Gastrocnemius medialis (tissue), 4 donors: ENCODE results near the gene ERC2.

Experiments used
- CTCF ChIP-seq, 5 experiments: fragments of 450-650 bp in 3 of 5; fragments of 200-600 bp in 2 of 5; sonication (generic) in 2 of 5; IDR thresholded peaks in 4 of 5; conservative IDR thresholded peaks in 1 of 5; 1 replicate in 4 of 5; 2 replicates in 1 of 5; pipeline ENCODE4 v1.5.1; 2016 to 2019; ENCODE audit warnings: antibody characterized with exemption in 5 of 5, mild to moderate bottlenecking in 3 of 5, moderate library complexity in 3 of 5
- POLR2A ChIP-seq, 2 donors: fragments of 450-650 bp; IDR thresholded peaks; one replicate each; pipeline ENCODE4 v1.6.1; 2017; ENCODE audit warnings: antibody characterized with exemption in 2 of 2, mild to moderate bottlenecking in 2 of 2, moderate library complexity in 2 of 2

GRCh38 chr3:56458496-56459103 lies 9.7 kb downstream of the ERC2 start:
- TF ChIP-seq POLR2A (IDR thresholded peaks at IDR 0.05) (no peak), CTCF (IDR thresholded peaks at IDR 0.05 in 4 of 5, conservative IDR thresholded peaks at IDR 0.05 in 1 of 5) (no peak)
